ENCODE results near the gene CDADC1.

- TF ChIP-seq ISL1 (CRISPR knock-in tag; IDR thresholded peaks at IDR 0.05), result no peak
- TF ChIP-seq ARNTL (CRISPR knock-in tag; IDR thresholded peaks at IDR 0.05; ENCODE audit: borderline replicate concordance, low read depth), result no peak
- no peak for TF ChIP-seq PATZ1 (CRISPR knock-in tag; IDR thresholded peaks at IDR 0.05; ENCODE audit: borderline replicate concordance)
- no peak for TF ChIP-seq ZNF8 (CRISPR knock-in tag; IDR thresholded peaks at IDR 0.05)
- no peak for TF ChIP-seq TCF4 (CRISPR knock-in tag; IDR thresholded peaks at IDR 0.05; ENCODE audit: borderline replicate concordance)
- no peak for TF ChIP-seq POU6F1 (CRISPR knock-in tag; IDR thresholded peaks at IDR 0.05; ENCODE audit: borderline replicate concordance, low read depth)
- no peak for TF ChIP-seq BACH2 (CRISPR knock-in tag; IDR thresholded peaks at IDR 0.05; ENCODE audit: borderline replicate concordance)
- TF ChIP-seq CSDC2 (CRISPR knock-in tag; IDR thresholded peaks at IDR 0.05), result no peak
These were observed 40.7 kb downstream of the CDADC1 start for GRCh38 chr13:49288458-49288857.
